WTC11 (cell line): Measurements from ENCODE around the gene AMHR2.

Source experiments
- CBFB ChIP-seq: sonication (generic); formaldehyde crosslinking; IDR thresholded peaks from 2 replicates; pipeline ENCODE4 v1.8.1; 2022; ENCODE audit warnings: mild to moderate bottlenecking, low read depth, missing genetic modification reagents
- FOXJ3 ChIP-seq: sonication (generic); formaldehyde crosslinking; IDR thresholded peaks from 2 replicates; pipeline ENCODE4 v1.9.0; 2021; ENCODE audit warnings: missing genetic modification reagents, mild to moderate bottlenecking, borderline replicate concordance
- RELA ChIP-seq: sonication (generic); formaldehyde crosslinking; IDR thresholded peaks from 2 replicates; pipeline ENCODE4 v1.8.1; 2022; ENCODE audit warnings: missing genetic modification reagents, mild to moderate bottlenecking, borderline replicate concordance
- SMAD3 ChIP-seq: sonication (generic); formaldehyde crosslinking; IDR thresholded peaks from 2 replicates; pipeline ENCODE4 v1.8.0; 2022; ENCODE audit warnings: missing genetic modification reagents, mild to moderate bottlenecking, borderline replicate concordance
- TCF7 ChIP-seq: sonication (generic); formaldehyde crosslinking; IDR thresholded peaks from 2 replicates; pipeline ENCODE4 v1.8.0; 2022; ENCODE audit warnings: mild to moderate bottlenecking, low read depth, missing genetic modification reagents, moderate library complexity
- TEAD1 ChIP-seq: sonication (generic); formaldehyde crosslinking; IDR thresholded peaks from 2 replicates; pipeline ENCODE4 v1.8.0; 2022; ENCODE audit warnings: mild to moderate bottlenecking, missing genetic modification reagents
- TEAD4 ChIP-seq: sonication (generic); formaldehyde crosslinking; IDR thresholded peaks from 2 replicates; pipeline ENCODE4 v1.8.0; 2022; ENCODE audit warnings: mild to moderate bottlenecking, missing genetic modification reagents
- USF2 ChIP-seq: sonication (generic); formaldehyde crosslinking; IDR thresholded peaks from 2 replicates; pipeline ENCODE4 v1.8.1; 2023; ENCODE audit warnings: mild to moderate bottlenecking, missing genetic modification reagents, moderate library complexity
- TF ChIP-seq, protein P1 (sequence below): sonication (generic); formaldehyde crosslinking; IDR thresholded peaks from 2 replicates; pipeline ENCODE4 v1.8.0; 2023; ENCODE audit warnings: missing genetic modification reagents
- TF ChIP-seq, protein P2 (sequence below): fragments of 200-600 bp; IDR thresholded peaks from 2 replicates; pipeline ENCODE4 v1.8.0; 2022; ENCODE audit warnings: antibody characterized with exemption

- TF ChIP-seq, protein P1, sequence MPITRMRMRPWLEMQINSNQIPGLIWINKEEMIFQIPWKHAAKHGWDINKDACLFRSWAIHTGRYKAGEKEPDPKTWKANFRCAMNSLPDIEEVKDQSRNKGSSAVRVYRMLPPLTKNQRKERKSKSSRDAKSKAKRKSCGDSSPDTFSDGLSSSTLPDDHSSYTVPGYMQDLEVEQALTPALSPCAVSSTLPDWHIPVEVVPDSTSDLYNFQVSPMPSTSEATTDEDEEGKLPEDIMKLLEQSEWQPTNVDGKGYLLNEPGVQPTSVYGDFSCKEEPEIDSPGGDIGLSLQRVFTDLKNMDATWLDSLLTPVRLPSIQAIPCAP (CRISPR knock-in tag) = no peak
- TF ChIP-seq USF2 (CRISPR knock-in tag) (no peak), RELA (CRISPR knock-in tag) (no peak), TEAD1 (CRISPR knock-in tag) (no peak), TEAD4 (CRISPR knock-in tag) (no peak), CBFB (CRISPR knock-in tag) (no peak), TCF7 (CRISPR knock-in tag) (no peak), FOXJ3 (CRISPR knock-in tag) (no peak), SMAD3 (CRISPR knock-in tag) (no peak)
- TF ChIP-seq, protein P2, sequence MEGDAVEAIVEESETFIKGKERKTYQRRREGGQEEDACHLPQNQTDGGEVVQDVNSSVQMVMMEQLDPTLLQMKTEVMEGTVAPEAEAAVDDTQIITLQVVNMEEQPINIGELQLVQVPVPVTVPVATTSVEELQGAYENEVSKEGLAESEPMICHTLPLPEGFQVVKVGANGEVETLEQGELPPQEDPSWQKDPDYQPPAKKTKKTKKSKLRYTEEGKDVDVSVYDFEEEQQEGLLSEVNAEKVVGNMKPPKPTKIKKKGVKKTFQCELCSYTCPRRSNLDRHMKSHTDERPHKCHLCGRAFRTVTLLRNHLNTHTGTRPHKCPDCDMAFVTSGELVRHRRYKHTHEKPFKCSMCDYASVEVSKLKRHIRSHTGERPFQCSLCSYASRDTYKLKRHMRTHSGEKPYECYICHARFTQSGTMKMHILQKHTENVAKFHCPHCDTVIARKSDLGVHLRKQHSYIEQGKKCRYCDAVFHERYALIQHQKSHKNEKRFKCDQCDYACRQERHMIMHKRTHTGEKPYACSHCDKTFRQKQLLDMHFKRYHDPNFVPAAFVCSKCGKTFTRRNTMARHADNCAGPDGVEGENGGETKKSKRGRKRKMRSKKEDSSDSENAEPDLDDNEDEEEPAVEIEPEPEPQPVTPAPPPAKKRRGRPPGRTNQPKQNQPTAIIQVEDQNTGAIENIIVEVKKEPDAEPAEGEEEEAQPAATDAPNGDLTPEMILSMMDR = no peak
Measured at GRCh38 chr12:53443955-53444354, 20.3 kb downstream of the AMHR2 start.
